Measurements from ENCODE around the gene RASGRF1.

DNA sequence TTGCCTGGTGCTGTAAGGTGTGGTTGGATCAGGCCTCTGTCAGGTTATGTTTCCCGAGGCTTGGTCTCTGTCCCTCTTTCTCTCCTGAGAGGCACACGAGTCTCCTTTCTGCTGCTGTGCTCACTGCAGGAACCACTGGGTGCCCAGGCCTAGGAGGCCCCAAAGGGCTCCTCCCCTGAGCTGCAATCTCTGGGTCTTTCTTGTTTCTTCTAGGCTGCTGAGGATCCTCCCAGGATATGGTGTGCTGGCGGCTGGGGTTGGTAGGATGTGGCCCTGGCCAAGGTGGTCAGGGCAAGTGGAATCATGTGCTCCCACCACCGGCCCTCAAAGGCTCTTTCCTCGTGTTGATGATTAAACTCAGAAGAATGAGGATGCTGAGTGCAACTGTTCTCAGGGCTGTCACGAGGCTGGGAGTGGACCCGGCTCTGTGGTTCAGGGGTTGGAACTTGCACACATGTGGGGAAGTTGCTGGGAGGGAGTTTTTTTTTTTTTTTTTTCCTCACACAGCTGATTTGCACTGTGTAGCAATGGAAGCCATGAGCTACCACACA, 102.1 kb downstream of the RASGRF1 start:
- TF ChIP-seq, protein P1, sequence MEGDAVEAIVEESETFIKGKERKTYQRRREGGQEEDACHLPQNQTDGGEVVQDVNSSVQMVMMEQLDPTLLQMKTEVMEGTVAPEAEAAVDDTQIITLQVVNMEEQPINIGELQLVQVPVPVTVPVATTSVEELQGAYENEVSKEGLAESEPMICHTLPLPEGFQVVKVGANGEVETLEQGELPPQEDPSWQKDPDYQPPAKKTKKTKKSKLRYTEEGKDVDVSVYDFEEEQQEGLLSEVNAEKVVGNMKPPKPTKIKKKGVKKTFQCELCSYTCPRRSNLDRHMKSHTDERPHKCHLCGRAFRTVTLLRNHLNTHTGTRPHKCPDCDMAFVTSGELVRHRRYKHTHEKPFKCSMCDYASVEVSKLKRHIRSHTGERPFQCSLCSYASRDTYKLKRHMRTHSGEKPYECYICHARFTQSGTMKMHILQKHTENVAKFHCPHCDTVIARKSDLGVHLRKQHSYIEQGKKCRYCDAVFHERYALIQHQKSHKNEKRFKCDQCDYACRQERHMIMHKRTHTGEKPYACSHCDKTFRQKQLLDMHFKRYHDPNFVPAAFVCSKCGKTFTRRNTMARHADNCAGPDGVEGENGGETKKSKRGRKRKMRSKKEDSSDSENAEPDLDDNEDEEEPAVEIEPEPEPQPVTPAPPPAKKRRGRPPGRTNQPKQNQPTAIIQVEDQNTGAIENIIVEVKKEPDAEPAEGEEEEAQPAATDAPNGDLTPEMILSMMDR (IDR thresholded peaks at IDR 0.05 in 4 of 5, conservative IDR thresholded peaks at IDR 0.05 in 1 of 5), result no peak
- TF ChIP-seq POLR2A (IDR thresholded peaks at IDR 0.05), result peak; percentile 10 to 11
